Measurements from ENCODE around the gene PAPOLA.
"Not testable (repeated sequence)": the region's sequence is repeated elsewhere in the genome, so short reads cannot be mapped to it uniquely, and the experiment has no call there.

The PAPOLA gene

GRCh38 chr14:96466918-96467317 lies 35.3 kb upstream of the PAPOLA start:
- TF ChIP-seq CTCF (conservative IDR thresholded peaks at IDR 0.05; ENCODE audit: low read depth, low read length) = no peak
- no peak for DNase-seq (ENCODE audit: low read depth)

GRCh38 chr14:96470331-96470730 lies 31.9 kb upstream of the PAPOLA start:
- TF ChIP-seq CTCF (conservative IDR thresholded peaks at IDR 0.05; ENCODE audit: low read depth, low read length) = no peak
- no peak for DNase-seq (ENCODE audit: low read depth)
- no peak overlapping the region for H3K4me3 ChIP-seq (ENCODE audit: low read depth, low read length)

More at GRCh38 chr14:96466918-96467317, 35.3 kb upstream of the PAPOLA start:
- H3K4me3 ChIP-seq (ENCODE audit: low read depth, low read length) = no peak overlapping the region

- DNase-seq (ENCODE audit: low read depth); H3K4me3 ChIP-seq (ENCODE audit: low read depth, low read length): not testable (repeated sequence)
Observed at GRCh38 chr14:96470967-96471366, 31.2 kb upstream of the PAPOLA start.

GRCh38 chr14:96478119-96478518 lies 24.1 kb upstream of the PAPOLA start:
- DNase-seq (ENCODE audit: low read depth) = no peak
- no peak for TF ChIP-seq CTCF (conservative IDR thresholded peaks at IDR 0.05; ENCODE audit: low read depth, low read length)
- no peak overlapping the region for H3K4me3 ChIP-seq (ENCODE audit: low read depth, low read length)

GRCh38 chr14:96479435-96480146 lies 22.6 kb upstream of the PAPOLA start:
- H3K4me3 ChIP-seq (ENCODE audit: low read depth, low read length) = no peak overlapping the region
- peak; percentile 47 for DNase-seq (ENCODE audit: low read depth)
- TF ChIP-seq CTCF (conservative IDR thresholded peaks at IDR 0.05; ENCODE audit: low read depth, low read length) = no peak

- no peak overlapping the region for H3K4me3 ChIP-seq (ENCODE audit: low read depth, low read length)
- DNase-seq (ENCODE audit: low read depth) = no peak
- no peak for TF ChIP-seq CTCF (conservative IDR thresholded peaks at IDR 0.05; ENCODE audit: low read depth, low read length)
Observed at GRCh38 chr14:96481731-96482314, 20.4 kb upstream of the PAPOLA start.

GRCh38 chr14:96482986-96483385 lies 19.2 kb upstream of the PAPOLA start:
- TF ChIP-seq CTCF (conservative IDR thresholded peaks at IDR 0.05; ENCODE audit: low read depth, low read length) = no peak
- H3K4me3 ChIP-seq (ENCODE audit: low read depth, low read length) = no peak overlapping the region
- DNase-seq (ENCODE audit: low read depth) = no peak
